GM23338 (cell line): Measurements from ENCODE around the gene STON1. TPM values are rescaled to one million over a fixed set of nuclear protein-coding genes. Genes with fewer than 3 reads are reported as not detected.

Experiments
- ATAC-seq: fragments of 200-7000 bp; cut with Tn5 transposase; 3 replicates; pipeline ENCODE4 v1.9.1; 2020
- DNase-seq: peaks from one replicate; pipeline ENCODE4 v3.0.0-alpha.2; 2015; ENCODE audit warnings: low spot score
- H2AFZ ChIP-seq: fragments of 200-600 bp; sonication (generic); 2 replicates; pipeline ENCODE4 v1.8.0; 2016; ENCODE audit warnings: antibody characterized with exemption, mild to moderate bottlenecking, moderate library complexity
- H3F3A ChIP-seq: fragments of 200-600 bp; sonication (generic); replicated peaks from 2 replicates; pipeline ENCODE4 v1.8.0; 2017; ENCODE audit warnings: antibody characterized with exemption, mixed run types, low read depth
- H3K27ac ChIP-seq: fragments of 200-600 bp; sonication (generic); 2 replicates; pipeline ENCODE4 v1.6.1; 2016; ENCODE audit warnings: low read depth
- H3K27me3 ChIP-seq: fragments of 200-600 bp; sonication (generic); 2 replicates; pipeline ENCODE4 v1.8.0; 2016; ENCODE audit warnings: mild to moderate bottlenecking, mixed run types, moderate library complexity; ENCODE audit not compliant: insufficient read depth
- H3K36me3 ChIP-seq: fragments of 200-600 bp; sonication (generic); 2 replicates; pipeline ENCODE4 v1.8.0; 2016; ENCODE audit warnings: mild to moderate bottlenecking; ENCODE audit not compliant: insufficient read depth
- H3K4me1 ChIP-seq: fragments of 200-600 bp; sonication (generic); 2 replicates; pipeline ENCODE4 v1.8.0; 2016; ENCODE audit warnings: mild to moderate bottlenecking, moderate library complexity; ENCODE audit not compliant: insufficient read depth
- H3K4me2 ChIP-seq: fragments of 200-600 bp; sonication (generic); 2 replicates; pipeline ENCODE4 v1.7.1; 2017; ENCODE audit warnings: mixed run types
- H3K4me3 ChIP-seq: fragments of 200-600 bp; sonication (generic); 2 replicates; pipeline ENCODE4 v1.6.1; 2016; ENCODE audit warnings: mixed run types
- H3K79me2 ChIP-seq: fragments of 200-600 bp; sonication (generic); replicated peaks from 2 replicates; pipeline ENCODE4 v1.8.0; 2017; ENCODE audit warnings: mild to moderate bottlenecking; ENCODE audit not compliant: insufficient read depth
- H3K9me2 ChIP-seq: fragments of 200-600 bp; sonication (generic); 2 replicates; pipeline ENCODE4 v1.8.0; 2017; ENCODE audit not compliant: insufficient read depth
- H4K20me1 ChIP-seq: fragments of 200-600 bp; sonication (generic); replicated peaks from 2 replicates; pipeline ENCODE4 v1.8.0; 2017; ENCODE audit warnings: mild to moderate bottlenecking; ENCODE audit not compliant: insufficient read depth
- H3K27ac Mint-ChIP-seq: 2 replicates; pipeline ENCODE4 v1.8.0; 2020; ENCODE audit warnings: inconsistent platforms, mild to moderate bottlenecking, moderate library complexity, mixed read lengths
- H3K27me3 Mint-ChIP-seq: 3 replicates; pipeline ENCODE4 v1.8.0; 2022; ENCODE audit warnings: low read depth, mild to moderate bottlenecking, moderate library complexity, mixed read lengths, inconsistent platforms; ENCODE audit not compliant: insufficient read depth, poor library complexity
- H3K36me3 Mint-ChIP-seq: 3 replicates; pipeline ENCODE4 v1.8.0; 2021; ENCODE audit warnings: low read depth, mild to moderate bottlenecking, inconsistent platforms, moderate library complexity, mixed read lengths
- H3K4me1 Mint-ChIP-seq: 3 replicates; pipeline ENCODE4 v1.8.0; 2020; ENCODE audit warnings: mild to moderate bottlenecking, inconsistent platforms, mixed read lengths
- H3K4me3 Mint-ChIP-seq: 3 replicates; pipeline ENCODE4 v1.8.0; 2021; ENCODE audit warnings: moderate library complexity, mild to moderate bottlenecking, inconsistent platforms, mixed read lengths
- H3K9me3 Mint-ChIP-seq: 3 replicates; pipeline ENCODE4 v1.8.0; 2020; ENCODE audit warnings: moderate library complexity, mild to moderate bottlenecking, inconsistent platforms, mixed read lengths
- CREB1 ChIP-seq: fragments of 250-450 bp; sonication (Bioruptor Pico); IDR thresholded peaks from 2 replicates; pipeline ENCODE4 v1.5.0; 2020; ENCODE audit warnings: low read depth, mild to moderate bottlenecking, moderate library complexity
- CTCF ChIP-seq, 2 experiments: fragments of 200-600 bp in 1 of 2; sonication (generic) in 1 of 2; conservative IDR thresholded peaks; 2 replicates each; pipeline versions ENCODE4 v1.5.1 to v1.6.1; 2016 to 2017; ENCODE audit warnings: antibody characterized with exemption in 2 of 2, low read depth in 2 of 2, mild to moderate bottlenecking in 2 of 2, moderate library complexity in 1 of 2
- ETS1 ChIP-seq: IDR thresholded peaks from 2 replicates; pipeline ENCODE4 v1.6.1; 2016; ENCODE audit warnings: antibody characterized with exemption
- EZH2 ChIP-seq: fragments of 200-600 bp; sonication (generic); IDR thresholded peaks from one replicate; pipeline ENCODE4 v1.8.0; 2017; ENCODE audit warnings: antibody characterized with exemption, mild to moderate bottlenecking, low read depth; ENCODE audit not compliant: unreplicated experiment
- EZH2phosphoT487 ChIP-seq: fragments of 200-600 bp; sonication (generic); IDR thresholded peaks from one replicate; pipeline ENCODE4 v1.8.1; 2018; ENCODE audit warnings: antibody characterized with exemption; ENCODE audit not compliant: unreplicated experiment
- JUNB ChIP-seq: IDR thresholded peaks from one replicate; pipeline ENCODE4 v1.6.1; 2016; ENCODE audit warnings: antibody characterized with exemption; ENCODE audit not compliant: unreplicated experiment
- NANOG ChIP-seq: IDR thresholded peaks from 2 replicates; pipeline ENCODE4 v1.6.1; 2016; ENCODE audit warnings: antibody characterized with exemption, borderline replicate concordance
- POLR2AphosphoS5 ChIP-seq: IDR thresholded peaks from 2 replicates; pipeline ENCODE4 v1.6.1; 2016; ENCODE audit warnings: antibody characterized with exemption, low read depth
- REST ChIP-seq: IDR thresholded peaks from one replicate; pipeline ENCODE4 v1.6.1; 2018; ENCODE audit warnings: antibody characterized with exemption; ENCODE audit not compliant: unreplicated experiment
- STAT1 ChIP-seq: IDR thresholded peaks from one replicate; pipeline ENCODE4 v1.6.1; 2016; ENCODE audit warnings: antibody characterized with exemption; ENCODE audit not compliant: unreplicated experiment
- ZNF114 ChIP-seq: fragments of 250-450 bp; sonication (Bioruptor Pico); IDR thresholded peaks from 2 replicates; pipeline ENCODE4 v1.5.0; 2020; ENCODE audit warnings: mild to moderate bottlenecking, moderate library complexity
- ZNF331 ChIP-seq: fragments of 250-450 bp; sonication (Bioruptor Pico); IDR thresholded peaks from 2 replicates; pipeline ENCODE4 v1.5.0; 2020; ENCODE audit warnings: low read depth, mild to moderate bottlenecking, moderate library complexity
- ZNF462 ChIP-seq: fragments of 250-450 bp; sonication (Bioruptor Pico); IDR thresholded peaks from 2 replicates; pipeline ENCODE4 v1.5.0; 2020; ENCODE audit warnings: mild to moderate bottlenecking, moderate library complexity
- polyA plus RNA-seq: library from polyadenylated mRNA; unstranded; fragments of >200 nt; fragmentation: Nextera tagmentation; extraction: Ambion mirVana; gene quantifications from 2 replicates; pipeline ENCODE4 v1.2.1, GENCODE V29; 2016
- total RNA-seq: library from RNA; depleted of rRNA; stranded (reverse); fragments of >200 nt; shearing (Covaris generic); gene quantifications from 2 replicates; pipeline ENCODE4 v1.2.3, GENCODE V29; 2014

Gene STON1
- total and polyA plus RNA-seq, 2 experiments from 2014 or later, result 5.4 to 14.4 TPM

- H3F3A ChIP-seq, result no peaks in the 10 kb centered on the region
These were observed 15.5 kb upstream of the STON1 start for GRCh38 chr2:48514348-48515003.

More at GRCh38 chr2:48514348-48515003, 15.5 kb upstream of the STON1 start:
- Mint-ChIP-seq H3K4me3 (no peak overlapping the region), H3K4me1 (peaks cover 26% of the 10 kb centered on the region), H3K36me3 (peaks cover 46% of the 10 kb centered on the region), H3K27me3 (peaks cover 5% of the 10 kb centered on the region), H3K9me3 (no peaks in the 10 kb centered on the region), H3K27ac (no peak overlapping the region)
- DNase-seq (no peak), ATAC-seq (no peak)
- TF ChIP-seq REST (no peak), JUNB (no peak), POLR2AphosphoS5 (no peak), STAT1 (no peak), EZH2 (no peak), EZH2phosphoT487 (no peak), ZNF462 (no peak), NANOG (no peak), CREB1 (no peak), CTCF (conservative IDR thresholded peaks at IDR 0.05; ENCODE audit: low read depth in 2 of 2) (no peak), ZNF114 (no peak), ZNF331 (CRISPR knock-in tag) (no peak), ETS1 (no peak)
- no peaks in the 10 kb centered on the region for H3K27me3 ChIP-seq
- H3K79me2 ChIP-seq, result no peaks in the 10 kb centered on the region; the same call in 1 of the 2 replicates
- no peak overlapping the region for H3K4me2 ChIP-seq
- no peak overlapping the region for H3K4me3 ChIP-seq
- H3K27ac ChIP-seq, result no peak overlapping the region
- peaks cover 18% of the 10 kb centered on the region; the same call in 1 of the 2 replicates for H3K36me3 ChIP-seq
- no peaks in the 10 kb centered on the region for H4K20me1 ChIP-seq
- peaks cover 14% of the 10 kb centered on the region for H3K4me1 ChIP-seq
- H3K9me2 ChIP-seq, result no peaks in the 10 kb centered on the region
- H2AFZ ChIP-seq, result no peak overlapping the region
